Caco-2 (cell line): ENCODE results near the gene PIP4K2C. TPM values are rescaled to one million over a fixed set of nuclear protein-coding genes. Genes with fewer than 3 reads are reported as not detected.

Source experiments
- BruUV-seq: library from RNA; stranded (reverse); fragments of 400-500 nt; replicated peaks from 2 replicates; lab custom pipeline; 2021; lab: Mats Ljungman, UMichigan
- CTCF ChIA-PET: fragments of 300-600 bp; sonication (Branson Sonifier 250); formaldehyde crosslinking; loops from one replicate; lab custom pipeline; 2022; ENCODE audit warnings: antibody characterized with exemption; lab: Charles Lee
- POLR2A ChIA-PET: fragments of 300-600 bp; sonication (Branson Sonifier 250); formaldehyde crosslinking; loops from one replicate; lab custom pipeline; 2022; ENCODE audit warnings: antibody characterized with exemption; lab: Charles Lee
- DNase-seq, 2 experiments: peaks; one replicate each; pipeline versions ENCODE4 v3.0.0 to v3.0.0-alpha.2; 2020 to 2022
- H3K27me3 ChIP-seq: replicated peaks from 2 replicates; pipeline ENCODE4 v1.6.0; 2011; ENCODE audit warnings: low read length; ENCODE audit not compliant: control insufficient read depth, insufficient read depth
- H3K36me3 ChIP-seq: 2 replicates; pipeline ENCODE4 v1.5.1; 2011; ENCODE audit warnings: low read length; ENCODE audit not compliant: control insufficient read depth, insufficient read depth
- H3K4me1 ChIP-seq: fragments of 250-450 bp; sonication (Bioruptor Pico); 2 replicates; pipeline ENCODE4 v1.5.1; 2020; ENCODE audit warnings: mild to moderate bottlenecking
- H3K4me3 ChIP-seq: 2 replicates; pipeline ENCODE4 v1.5.1; 2011; ENCODE audit warnings: low read depth, mild to moderate bottlenecking, control low read depth, low read length
- H3K9me3 ChIP-seq: fragments of 250-450 bp; sonication (Bioruptor Pico); 2 replicates; pipeline ENCODE4 v1.5.1; 2020; ENCODE audit warnings: mild to moderate bottlenecking, moderate library complexity
- H3K27ac Mint-ChIP-seq: one replicate; pipeline ENCODE4 v1.8.0; 2022; ENCODE audit warnings: mixed read lengths; ENCODE audit not compliant: unreplicated experiment
- H3K27me3 Mint-ChIP-seq: one replicate; pipeline ENCODE4 v1.8.0; 2022; ENCODE audit warnings: mixed read lengths; ENCODE audit not compliant: insufficient read depth, unreplicated experiment
- H3K36me3 Mint-ChIP-seq: one replicate; pipeline ENCODE4 v1.8.0; 2022; ENCODE audit warnings: mild to moderate bottlenecking, mixed read lengths; ENCODE audit not compliant: insufficient read depth, unreplicated experiment
- H3K4me1 Mint-ChIP-seq: one replicate; pipeline ENCODE4 v1.8.0; 2022; ENCODE audit warnings: low read depth, mixed read lengths; ENCODE audit not compliant: unreplicated experiment
- H3K4me3 Mint-ChIP-seq: one replicate; pipeline ENCODE4 v1.8.0; 2022; ENCODE audit warnings: mild to moderate bottlenecking, moderate library complexity, mixed read lengths; ENCODE audit not compliant: unreplicated experiment
- H3K9me3 Mint-ChIP-seq: one replicate; pipeline ENCODE4 v1.8.0; 2022; ENCODE audit warnings: mixed read lengths; ENCODE audit not compliant: unreplicated experiment
- CTCF ChIP-seq, 2 experiments: fragments of 200-600 bp in 1 of 2; IDR thresholded peaks; 1 replicate in 1 of 2; 2 replicates in 1 of 2; pipeline versions ENCODE4 v1.5.1 to v1.8.0; 2011 to 2022; ENCODE audit warnings: antibody characterized with exemption in 1 of 2, control low read depth in 1 of 2, inconsistent platforms in 1 of 2, low read depth in 1 of 2, low read length in 1 of 2, mild to moderate bottlenecking in 1 of 2, moderate library complexity in 1 of 2; ENCODE audit not compliant: insufficient read depth in 1 of 2, severe bottlenecking in 1 of 2, unreplicated experiment in 1 of 2
- intact Hi-C: fragments of 100-400 bp; cut with micrococcal nuclease; formaldehyde crosslinking; loops from one replicate; pipeline ENCODE4 v1.10.0; 2022; ENCODE audit not compliant: unreplicated experiment
- total RNA-seq: library from RNA; stranded (reverse); gene quantifications from 2 replicates; pipeline ENCODE4 v1.2.3, GENCODE V29; 2022

Gene PIP4K2C
- total RNA-seq, 1 experiment from 2014 or later, result 48.0 TPM

GRCh38 chr12:57626921-57627445 lies 36.0 kb downstream of the PIP4K2C start:
- no TSS peak for BruUV-seq
- no peak for TF ChIP-seq CTCF (IDR thresholded peaks at IDR 0.05; ENCODE audit: insufficient read depth in 1 of 2, low read depth in 1 of 2, low read length in 1 of 2, severe bottlenecking in 1 of 2, unreplicated experiment in 1 of 2)
- Histone ChIP-seq H3K4me1 (no peaks in the 10 kb centered on the region), H3K4me3 (no peak overlapping the region), H3K27me3 (no peaks in the 10 kb centered on the region), H3K36me3 (no peaks in the 10 kb centered on the region), H3K9me3 (no peaks in the 10 kb centered on the region)
- intact Hi-C loops, result no loop called here
- peaks cover 19% of the 10 kb centered on the region for H3K27me3 Mint-ChIP-seq
- no peaks in the 10 kb centered on the region for H3K36me3 Mint-ChIP-seq
- H3K9me3 Mint-ChIP-seq, result no peaks in the 10 kb centered on the region
- ChIA-PET CTCF (no interaction called here), POLR2A (no interaction called here)
- no peak for DNase-seq
- no peak overlapping the region for H3K4me3 Mint-ChIP-seq
- peaks cover 5% of the 10 kb centered on the region for H3K4me1 Mint-ChIP-seq
- no peak overlapping the region for H3K27ac Mint-ChIP-seq

GRCh38 chr12:57627501-57628279 lies 36.7 kb downstream of the PIP4K2C start:
- H3K4me1 ChIP-seq, result no peaks in the 10 kb centered on the region
- BruUV-seq, result no TSS peak
- DNase-seq, result no peak
- H3K9me3 Mint-ChIP-seq, result no peaks in the 10 kb centered on the region
- peaks cover 15% of the 10 kb centered on the region for H3K27me3 Mint-ChIP-seq
- CTCF ChIA-PET, result interaction anchor here (0.5 kb wide), 1 partner anchor 95 kb away, joined by 3 read pairs; no protein-coding TSS in a partner anchor
- POLR2A ChIA-PET, result no interaction called here
- no peak overlapping the region for H3K27ac Mint-ChIP-seq
- H3K36me3 Mint-ChIP-seq, result no peaks in the 10 kb centered on the region
- no peak for TF ChIP-seq CTCF (IDR thresholded peaks at IDR 0.05; ENCODE audit: insufficient read depth in 1 of 2, low read depth in 1 of 2, low read length in 1 of 2, severe bottlenecking in 1 of 2, unreplicated experiment in 1 of 2)
- intact Hi-C loops, result no loop called here
- H3K4me3 ChIP-seq, result no peak overlapping the region
- H3K36me3 ChIP-seq, result no peaks in the 10 kb centered on the region
- H3K9me3 ChIP-seq, result no peaks in the 10 kb centered on the region
- no peaks in the 10 kb centered on the region for H3K4me1 Mint-ChIP-seq
- H3K27me3 ChIP-seq, result no peaks in the 10 kb centered on the region
- H3K4me3 Mint-ChIP-seq, result no peak overlapping the region

- H3K9me3 ChIP-seq, result no peaks in the 10 kb centered on the region
- H3K4me3 ChIP-seq, result no peak overlapping the region
- Mint-ChIP-seq H3K4me3 (no peak overlapping the region), H3K27me3 (peaks cover 8% of the 10 kb centered on the region), H3K4me1 (peaks cover 4% of the 10 kb centered on the region), H3K27ac (no peak overlapping the region), H3K36me3 (no peaks in the 10 kb centered on the region), H3K9me3 (no peaks in the 10 kb centered on the region)
- intact Hi-C loops, result no loop called here
- ChIA-PET POLR2A (no interaction called here), CTCF (interaction anchor here (0.5 kb wide), 1 partner anchor 94 kb away, joined by 3 read pairs; no protein-coding TSS in a partner anchor)
- no peaks in the 10 kb centered on the region for H3K36me3 ChIP-seq
- no peaks in the 10 kb centered on the region for H3K4me1 ChIP-seq
- DNase-seq, result no peak
- no TSS peak for BruUV-seq
- TF ChIP-seq CTCF (IDR thresholded peaks at IDR 0.05; ENCODE audit: insufficient read depth in 1 of 2, low read depth in 1 of 2, low read length in 1 of 2, severe bottlenecking in 1 of 2, unreplicated experiment in 1 of 2), result no peak
- no peaks in the 10 kb centered on the region for H3K27me3 ChIP-seq
Measured at GRCh38 chr12:57628280-57629191, 37.5 kb downstream of the PIP4K2C start.
